ENCODE data around the gene CASKIN1.
"Not testable (repeated sequence)": the region's sequence is repeated elsewhere in the genome, so short reads cannot be mapped to it uniquely, and the experiment has no call there.

DNA sequence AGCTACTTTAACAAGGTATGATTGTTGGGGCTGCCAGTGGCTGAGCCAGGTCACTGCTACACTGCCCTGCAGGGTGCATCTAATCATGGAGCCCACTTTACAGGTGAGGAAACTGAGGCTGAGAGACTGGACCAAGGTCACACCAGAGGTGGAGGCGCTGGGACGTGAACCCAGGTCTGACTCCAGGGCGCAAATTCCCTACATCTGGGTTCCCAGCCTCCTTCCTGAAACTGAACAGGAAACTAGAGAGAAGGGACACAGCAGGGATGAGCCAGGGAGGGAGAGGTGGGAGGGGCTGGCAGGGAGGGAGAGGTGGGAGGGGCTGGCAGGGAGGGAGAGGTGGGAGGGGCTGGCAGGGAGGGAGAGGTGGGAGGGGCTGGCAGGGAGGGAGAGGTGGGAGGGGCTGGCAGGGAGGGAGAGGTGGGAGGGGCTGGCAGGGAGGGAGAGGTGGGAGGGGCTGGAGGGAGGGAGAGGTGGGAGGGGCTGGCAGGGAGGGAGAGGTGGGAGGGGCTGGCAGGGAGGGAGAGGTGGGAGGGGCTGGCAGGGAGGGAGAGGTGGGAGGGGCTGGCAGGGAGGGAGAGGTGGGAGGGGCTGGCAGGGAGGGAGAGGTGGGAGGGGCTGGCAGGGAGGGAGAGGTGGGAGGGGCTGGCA lies 68.7 kb downstream of the CASKIN1 start:
- not testable (repeated sequence) for TF ChIP-seq POLR2AphosphoS5 (IDR thresholded peaks at IDR 0.05; ENCODE audit: borderline replicate concordance, low read depth, low read length); EZH2 (IDR thresholded peaks at IDR 0.05)
